ENCODE measurements around the gene PER1.
"Not testable (repeated sequence)": the region's sequence is repeated elsewhere in the genome, so short reads cannot be mapped to it uniquely, and the experiment has no call there.

The PER1 gene

GRCh38 chr17:8122422-8122923 is 29.7 kb downstream of the PER1 start:
- DNase-seq (ENCODE audit: insufficient read length, low spot score) (no peak), FAIRE-seq (no peak)

- DNase-seq (ENCODE audit: insufficient read length, low spot score) = peak; percentile 63
Measured at GRCh38 chr17:8121681-8122421, 30.4 kb downstream of the PER1 start.

GRCh38 chr17:8121407-8121680 is 30.9 kb downstream of the PER1 start:
- FAIRE-seq (no peak), DNase-seq (ENCODE audit: insufficient read length, low spot score) (no peak)

More at GRCh38 chr17:8121681-8122421, 30.4 kb downstream of the PER1 start:
- no peak for FAIRE-seq

GRCh38 chr17:8120520-8121406 is 31.4 kb downstream of the PER1 start:
- DNase-seq (ENCODE audit: insufficient read length, low spot score) = peak; percentile 54
- no peak for FAIRE-seq

GRCh38 chr17:8119581-8120519 is 32.4 kb downstream of the PER1 start:
- DNase-seq (ENCODE audit: insufficient read length, low spot score) (peak; percentile 69), FAIRE-seq (peak; percentile 31)

GRCh38 chr17:8118769-8119580 is 33.2 kb downstream of the PER1 start:
- FAIRE-seq (no peak), DNase-seq (ENCODE audit: insufficient read length, low spot score) (peak; percentile 80)

- DNase-seq (ENCODE audit: insufficient read length, low spot score) (peak; percentile 56), FAIRE-seq (peak; percentile 95)
Measured at GRCh38 chr17:8117980-8118768, 34.0 kb downstream of the PER1 start, which contains the start of gene ALOXE3. Gene ALOXE3, minus strand, starts transcription at chr17:8118514. Its CDS starts 524 bp downstream, at chr17:8117990.

GRCh38 chr17:8117367-8117979 is 34.7 kb downstream of the PER1 start:
- DNase-seq (ENCODE audit: insufficient read length, low spot score) (no peak), FAIRE-seq (peak; percentile 78)

GRCh38 chr17:8116776-8117175 is 35.4 kb downstream of the PER1 start:
- DNase-seq (ENCODE audit: insufficient read length, low spot score) (no peak), FAIRE-seq (peak; percentile 4)

- no peak for FAIRE-seq
- DNase-seq (ENCODE audit: insufficient read length, low spot score) = no peak
Measured at GRCh38 chr17:8110907-8111306, 41.3 kb downstream of the PER1 start.

- no peak for FAIRE-seq
- no peak for DNase-seq (ENCODE audit: insufficient read length, low spot score)
Measured at GRCh38 chr17:8110456-8110804, 41.8 kb downstream of the PER1 start.

GRCh38 chr17:8109661-8110455 is 42.3 kb downstream of the PER1 start:
- no peak for DNase-seq (ENCODE audit: insufficient read length, low spot score)
- no peak for FAIRE-seq

- DNase-seq (ENCODE audit: insufficient read length, low spot score) = no peak
Measured at GRCh38 chr17:8108972-8109660, 43.1 kb downstream of the PER1 start.

GRCh38 chr17:8106980-8107379 is 45.2 kb downstream of the PER1 start:
- not testable (repeated sequence) for FAIRE-seq; DNase-seq (ENCODE audit: insufficient read length, low spot score)

More at GRCh38 chr17:8108972-8109660, 43.1 kb downstream of the PER1 start:
- FAIRE-seq = no peak

GRCh38 chr17:8105957-8106398 is 46.2 kb downstream of the PER1 start:
- no peak for DNase-seq (ENCODE audit: insufficient read length, low spot score)

GRCh38 chr17:8104911-8105310 is 47.3 kb downstream of the PER1 start:
- DNase-seq (ENCODE audit: insufficient read length, low spot score) = no peak
- FAIRE-seq = no peak

More at GRCh38 chr17:8105957-8106398, 46.2 kb downstream of the PER1 start:
- FAIRE-seq = peak; percentile 4

GRCh38 chr17:8103549-8103948 is 48.7 kb downstream of the PER1 start:
- FAIRE-seq = no peak
- no peak for DNase-seq (ENCODE audit: insufficient read length, low spot score)

Data from HTR-8/SVneo (cell line).